ENCODE measurements around the gene CACNA2D1.

Gene CACNA2D1

DNA sequence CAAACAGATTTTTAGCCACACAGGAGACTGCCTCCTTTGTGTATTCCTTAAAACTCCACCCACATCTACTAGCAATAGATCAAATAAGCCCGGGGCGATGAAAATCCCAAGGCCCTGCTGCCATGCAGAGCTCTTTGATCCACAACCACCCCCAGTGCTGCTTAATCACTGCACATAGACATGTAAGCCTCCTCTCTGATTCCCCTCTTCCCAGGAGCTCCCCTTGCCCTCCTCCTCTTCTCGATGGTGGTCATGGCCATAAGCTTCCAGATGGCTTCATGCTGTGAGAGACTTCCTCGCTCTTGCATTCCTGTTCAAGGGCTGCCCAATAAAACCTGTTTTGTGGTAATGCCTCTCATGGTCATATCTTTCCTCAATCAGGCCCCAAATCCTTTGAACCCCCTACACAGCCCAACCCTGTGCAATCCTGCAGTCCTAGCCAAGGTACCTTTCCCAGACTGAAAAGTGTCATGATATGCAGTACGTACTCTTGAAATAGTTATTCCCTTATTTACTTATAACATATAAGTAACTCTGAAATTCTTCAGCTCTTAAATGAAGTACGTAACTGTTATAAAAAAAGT is 158.5 kb downstream of the CACNA2D1 start:
- DNase-seq (ENCODE audit: low spot score) = no peak

DNA sequence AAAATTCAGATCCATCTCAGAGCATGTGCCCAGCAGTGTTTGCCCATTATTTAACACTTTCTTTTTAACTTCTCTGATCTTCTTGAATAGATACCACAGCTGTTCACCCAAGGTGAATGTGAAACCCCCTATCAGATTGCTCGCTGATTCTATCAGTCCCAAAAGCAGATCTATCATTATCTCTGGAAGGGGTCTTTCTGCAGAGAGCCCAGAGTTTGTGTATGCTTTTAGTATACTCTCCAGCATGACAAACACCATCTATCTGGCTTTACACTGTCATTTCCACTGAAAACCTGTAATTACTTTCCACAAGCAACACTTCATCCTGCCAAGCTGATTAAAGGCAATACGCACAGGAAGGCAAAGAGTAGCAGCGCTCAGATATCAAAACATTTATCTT is 168.2 kb downstream of the CACNA2D1 start:
- DNase-seq (ENCODE audit: low spot score) = no peak

GRCh38 chr7:82274681-82275080 is 168.9 kb downstream of the CACNA2D1 start:
- DNase-seq (ENCODE audit: low spot score) = no peak

- DNase-seq (ENCODE audit: low spot score) = no peak
These were observed 169.7 kb downstream of the CACNA2D1 start for GRCh38 chr7:82273886-82274285.

DNA sequence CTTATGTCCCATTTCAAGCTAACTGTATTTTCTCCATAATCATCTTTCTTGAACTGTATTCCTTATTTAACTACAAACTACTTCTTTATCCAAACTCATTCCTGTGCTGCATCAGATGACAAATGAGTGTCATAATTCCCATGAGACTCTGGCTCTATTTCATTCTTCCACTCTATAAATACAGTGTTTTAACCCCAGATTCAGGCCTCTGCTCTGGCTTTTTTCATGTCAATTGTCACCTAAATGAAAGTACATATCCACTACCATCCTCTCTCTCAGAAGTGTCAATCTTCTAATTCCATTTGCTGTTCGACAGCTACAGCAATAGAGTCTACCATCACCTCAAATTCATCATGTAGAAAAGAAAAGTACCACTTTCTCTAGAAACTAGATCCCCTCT is 172.7 kb downstream of the CACNA2D1 start:
- no peak for DNase-seq (ENCODE audit: low spot score)

DNA sequence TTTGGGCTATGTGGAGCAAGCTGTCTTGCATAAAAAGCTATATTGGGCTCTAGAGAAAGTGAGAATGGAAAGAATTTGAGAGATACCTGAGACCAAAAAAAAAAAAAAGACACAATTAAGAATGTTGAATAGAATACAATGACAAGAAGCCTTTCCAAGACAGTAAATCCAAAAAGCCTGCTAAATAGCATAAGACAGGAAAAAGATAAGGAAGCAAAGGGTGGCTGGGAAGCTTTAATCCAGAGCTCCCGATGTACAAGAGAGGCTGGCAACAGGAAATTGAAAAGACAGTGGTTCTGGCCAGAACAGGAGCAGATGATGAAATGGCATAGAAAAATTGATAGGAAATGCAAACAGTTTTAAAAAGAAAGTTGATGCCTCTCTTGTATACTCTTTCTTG is 174.9 kb downstream of the CACNA2D1 start:
- DNase-seq (ENCODE audit: low spot score) = no peak

- no peak for DNase-seq (ENCODE audit: low spot score)
These were observed 177.5 kb downstream of the CACNA2D1 start for GRCh38 chr7:82266081-82266480.

GRCh38 chr7:82264783-82265305 is 178.7 kb downstream of the CACNA2D1 start:
- DNase-seq (ENCODE audit: low spot score) = no peak

GRCh38 chr7:82263920-82264782 is 179.4 kb downstream of the CACNA2D1 start:
- DNase-seq (ENCODE audit: low spot score) = no peak

- DNase-seq (ENCODE audit: low spot score) = no peak
These were observed 185.4 kb downstream of the CACNA2D1 start for GRCh38 chr7:82258181-82258580.

DNA sequence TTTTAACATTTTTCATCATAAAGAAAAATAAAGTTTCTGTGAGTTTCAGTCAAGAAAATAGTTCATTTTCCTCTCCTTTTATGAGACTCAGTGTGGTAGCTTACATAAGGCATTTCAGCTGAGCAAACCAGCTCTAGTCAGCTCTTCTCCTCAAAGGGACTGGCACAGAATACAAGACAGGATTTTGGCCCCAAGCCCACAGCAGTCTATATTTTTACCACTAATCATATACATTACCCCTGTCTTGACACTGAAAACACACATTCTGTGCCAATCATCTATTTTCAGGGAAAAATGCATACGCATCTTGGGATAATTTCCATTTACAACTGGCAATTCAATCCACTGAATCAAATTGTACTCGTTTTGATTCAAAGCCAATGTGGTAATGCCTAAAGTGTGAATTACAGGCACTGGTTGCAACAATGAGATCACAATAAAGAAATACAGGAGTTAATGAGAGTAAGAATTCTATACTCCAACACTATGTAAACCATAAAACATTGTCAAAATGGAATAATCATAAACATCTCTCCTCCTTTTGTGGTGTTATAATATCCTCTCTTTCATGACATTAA is 186.4 kb downstream of the CACNA2D1 start:
- DNase-seq (ENCODE audit: low spot score) = no peak

DNA sequence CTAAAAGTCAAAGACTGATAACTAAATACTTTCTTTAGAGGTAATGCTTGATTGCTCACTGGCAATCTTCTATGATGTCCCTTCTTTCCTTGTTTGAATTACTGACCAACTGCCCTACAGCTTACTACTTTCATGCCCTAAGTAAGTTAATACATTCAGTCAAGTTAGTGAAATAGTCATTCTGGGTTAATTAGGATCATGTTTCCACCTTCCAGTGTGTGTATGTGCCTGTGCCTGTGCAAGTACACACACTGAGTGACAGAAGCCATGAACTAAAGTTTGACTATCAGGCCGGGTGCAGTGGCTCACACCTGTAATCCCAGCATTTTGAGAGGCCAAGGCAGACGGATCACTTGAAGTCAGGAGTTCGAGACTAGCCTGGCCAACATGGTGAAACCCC is 187.9 kb downstream of the CACNA2D1 start:
- DNase-seq (ENCODE audit: low spot score) = no peak

GRCh38 chr7:82250598-82250997 is 193.0 kb downstream of the CACNA2D1 start:
- no peak for DNase-seq (ENCODE audit: low spot score)

DNA sequence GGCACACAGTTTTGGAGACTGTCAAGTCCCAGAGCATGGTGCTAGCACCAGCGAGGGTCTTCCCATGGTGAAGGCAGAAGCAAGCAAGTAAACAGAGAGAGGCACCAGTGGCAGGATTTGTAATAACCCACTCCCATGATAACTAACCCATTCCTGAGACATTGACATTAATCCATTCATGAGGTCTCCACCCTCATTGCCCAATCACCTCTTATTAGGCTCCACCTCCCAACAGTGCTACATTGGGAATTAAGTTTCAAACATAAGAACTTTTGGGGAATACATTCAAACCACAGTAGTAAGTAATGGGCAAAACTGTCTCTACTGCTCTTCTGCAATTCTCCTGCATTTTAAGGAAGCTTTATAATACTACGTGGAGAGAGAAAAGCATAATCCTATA is 193.6 kb downstream of the CACNA2D1 start:
- no peak for DNase-seq (ENCODE audit: low spot score)

- no peak for DNase-seq (ENCODE audit: low spot score)
These were observed 195.7 kb downstream of the CACNA2D1 start for GRCh38 chr7:82247814-82248433.

- DNase-seq (ENCODE audit: low spot score) = no peak
These were observed 198.5 kb downstream of the CACNA2D1 start for GRCh38 chr7:82244947-82245517.

DNA sequence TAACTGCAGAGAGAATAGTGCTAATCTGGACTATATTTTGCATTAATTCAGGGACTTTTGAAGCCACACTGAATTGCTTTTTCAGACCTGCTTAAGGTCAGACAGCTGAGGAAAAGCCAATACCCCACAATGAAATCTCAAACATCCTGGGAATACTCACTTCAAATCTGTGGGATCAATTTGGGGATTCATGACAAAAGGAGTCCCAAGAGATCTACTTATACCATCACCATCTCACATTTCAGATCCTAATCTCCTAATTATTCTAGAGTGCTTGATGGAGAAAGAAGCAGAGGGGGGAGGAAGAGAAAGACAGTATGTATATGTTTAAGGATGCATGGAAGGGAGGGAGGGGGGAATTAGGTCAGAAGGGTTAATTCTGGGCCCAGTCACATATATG is 202.2 kb downstream of the CACNA2D1 start:
- DNase-seq (ENCODE audit: low spot score) = no peak

DNA sequence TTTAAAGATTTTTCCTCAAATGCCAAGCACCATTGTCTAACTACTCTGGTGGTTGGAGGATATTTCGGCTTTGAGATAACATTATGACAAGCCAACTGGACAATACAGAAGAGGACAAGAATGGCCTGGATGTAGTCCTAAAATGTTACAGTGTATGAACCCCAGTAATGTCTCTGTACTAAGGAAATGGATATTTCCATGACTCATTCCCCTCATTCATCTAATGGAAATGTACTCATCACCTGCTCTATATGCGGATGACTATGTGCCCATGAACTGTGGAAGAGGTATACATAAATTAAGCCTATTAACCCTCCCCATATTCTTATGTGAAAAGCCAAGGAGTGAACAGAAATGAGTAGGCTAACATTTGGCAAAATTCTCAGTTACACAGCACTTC is 207.9 kb downstream of the CACNA2D1 start:
- DNase-seq (ENCODE audit: low spot score) = no peak

DNA sequence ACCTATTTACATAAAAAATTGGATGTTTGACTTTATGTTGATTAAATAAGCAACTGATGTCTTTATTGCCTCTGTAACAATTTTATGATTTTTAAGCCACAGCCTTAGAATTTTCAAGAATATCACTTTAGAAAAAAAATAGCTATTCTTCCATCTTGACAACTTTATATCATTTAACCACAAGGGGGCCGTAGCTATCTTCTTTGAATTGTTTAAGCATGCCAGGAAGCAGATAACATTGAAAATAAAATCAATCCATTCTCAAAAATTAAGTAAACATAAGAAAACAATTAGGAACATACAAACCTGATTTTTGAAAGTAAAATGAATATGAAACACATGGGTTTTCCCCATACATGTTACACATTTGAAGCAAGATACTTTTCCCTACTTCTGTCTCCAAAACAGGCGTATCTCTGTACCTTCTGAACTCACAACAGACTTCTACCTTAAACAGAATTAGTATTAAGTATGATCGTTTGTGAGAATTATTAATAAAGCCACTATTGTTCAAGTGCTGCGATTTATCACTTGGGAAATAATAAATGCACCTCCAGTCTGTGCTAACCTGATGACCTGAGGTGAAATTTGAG is 209.0 kb downstream of the CACNA2D1 start:
- no peak for DNase-seq (ENCODE audit: low spot score)

DNA sequence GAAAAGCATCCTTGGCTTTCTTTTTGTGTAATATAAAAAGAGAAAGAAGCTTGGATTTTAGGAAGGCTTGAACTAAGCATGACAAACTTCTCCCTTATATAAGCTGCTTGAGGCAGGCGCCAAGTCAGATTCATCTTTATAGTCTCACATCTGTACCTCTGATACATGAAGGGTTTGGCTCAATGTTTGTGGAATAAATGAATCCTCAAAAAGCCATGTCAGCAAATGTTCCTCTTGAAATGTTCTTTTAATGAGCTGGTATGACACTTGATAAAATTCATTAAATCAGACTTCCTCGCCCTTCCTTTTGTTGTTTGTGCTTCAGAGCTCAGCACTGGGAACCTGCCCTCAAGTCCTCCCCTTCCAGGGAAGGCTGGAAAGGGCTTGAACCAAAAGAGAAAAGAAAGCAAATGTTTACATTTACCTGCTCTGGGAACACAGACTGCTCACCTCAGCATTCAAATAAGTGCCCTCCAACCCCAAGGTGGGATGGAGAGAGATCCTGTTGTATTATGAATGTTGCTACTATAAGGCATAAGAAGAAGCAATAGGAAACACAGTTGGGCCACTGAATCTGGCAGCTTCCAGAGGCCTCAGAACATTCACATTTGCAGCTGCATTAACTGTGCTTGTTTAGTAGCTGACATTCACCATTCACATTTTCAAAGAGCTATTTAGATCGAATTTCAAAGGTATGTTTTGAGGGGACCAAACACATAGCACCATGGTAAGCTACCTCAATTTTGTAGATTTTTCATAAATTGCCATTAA is 212.6 kb downstream of the CACNA2D1 start:
- DNase-seq (ENCODE audit: low spot score) = no peak

DNA sequence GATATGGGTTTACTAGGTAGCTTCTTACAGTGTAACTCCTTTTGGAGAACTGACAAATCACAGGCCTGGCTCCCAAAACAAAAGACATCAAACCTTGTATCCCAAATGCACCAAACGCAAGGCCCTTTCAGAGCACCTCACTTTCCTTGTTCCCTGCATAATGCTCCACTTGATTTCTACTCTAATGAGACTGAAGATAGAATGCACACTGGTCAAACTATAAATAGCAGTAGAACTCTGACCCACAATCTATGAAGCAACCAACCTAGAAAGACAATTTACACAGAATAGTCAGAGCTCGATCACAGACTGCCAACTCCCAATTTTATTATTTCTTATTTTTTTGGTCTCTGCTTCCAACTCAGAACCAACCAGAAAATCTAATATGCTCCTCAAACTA is 214.4 kb downstream of the CACNA2D1 start:
- DNase-seq (ENCODE audit: low spot score) = no peak
